Sigmoid colon (tissue), 7 donors: ENCODE measurements around the gene PRUNE2. TPM values are rescaled to one million over a fixed set of nuclear protein-coding genes. Genes with fewer than 3 reads are reported as not detected.
A peak's percentile ranks its signal among the peaks of the same experiment; 100 is the strongest.

Experiments
- DNase-seq: peaks from one replicate; pipeline ENCODE4 v3.0.0-alpha.2; 2019
- H3K27ac ChIP-seq, 4 donors: fragments of 200-600 bp; sonication (generic); one replicate each; pipeline ENCODE4 v1.5.1; 2016 to 2019; ENCODE audit warnings: mild to moderate bottlenecking in 1 of 4
- H3K27me3 ChIP-seq, 3 donors: fragments of 200-600 bp; sonication (generic); one replicate each; pipeline ENCODE4 v1.5.1; 2019; ENCODE audit warnings: mild to moderate bottlenecking in 1 of 3
- H3K36me3 ChIP-seq, 4 donors: fragments of 200-600 bp; sonication (generic); one replicate each; pipeline ENCODE4 v1.5.1; 2016 to 2019
- H3K4me1 ChIP-seq, 4 donors: fragments of 200-600 bp; sonication (generic); one replicate each; pipeline ENCODE4 v1.5.1; 2017 to 2019
- H3K4me3 ChIP-seq, 4 donors: fragments of 200-600 bp; sonication (generic); one replicate each; pipeline ENCODE4 v1.5.1; 2017 to 2019; ENCODE audit warnings: mild to moderate bottlenecking in 2 of 4, moderate library complexity in 1 of 4
- H3K9me3 ChIP-seq, 4 donors: fragments of 200-600 bp in 3 of 4; sonication (generic) in 3 of 4; one replicate each; pipeline versions ENCODE4 v1.5.1 to v1.6.1; 2013 to 2019
- EP300 ChIP-seq, 4 donors: sonication (generic); formaldehyde crosslinking; IDR thresholded peaks; one replicate each; pipeline ENCODE4 v1.6.1; 2017; ENCODE audit warnings: antibody characterized with exemption in 4 of 4
- POLR2A ChIP-seq, 2 donors: fragments of 450-650 bp; IDR thresholded peaks; one replicate each; pipeline ENCODE4 v1.6.1; 2016; ENCODE audit warnings: antibody characterized with exemption in 2 of 2, mild to moderate bottlenecking in 2 of 2, moderate library complexity in 2 of 2
- POLR2AphosphoS5 ChIP-seq, 4 donors: sonication (generic); formaldehyde crosslinking; IDR thresholded peaks; one replicate each; pipeline ENCODE4 v1.6.1; 2017; ENCODE audit warnings: antibody characterized with exemption in 4 of 4
- WGBS, 2 donors: extraction: QIAGEN DNeasy Blood & Tissue Kit; methylation state at CpG; one replicate each; pipeline ENCODE4 v1.1.7; 2013; 5-methylcytosine and 5-hydroxymethylcytosine counted together
- intact Hi-C: fragments of 100-400 bp; cut with DNase I; formaldehyde crosslinking; loops from one replicate; pipeline ENCODE4 v1.15.1; 2023
- polyA plus RNA-seq, 3 donors: library from polyadenylated mRNA; stranded (reverse); fragments of 200-250 nt; gene quantifications; one replicate each; pipeline ENCODE4 v1.2.3, GENCODE V29; 2013
- total RNA-seq, 4 donors: library from RNA; depleted of rRNA; stranded (reverse); fragments of >200 nt; gene quantifications; one replicate each; pipeline ENCODE4 v1.1.0, GENCODE V29; 2016
- TF ChIP-seq, protein P1 (sequence below), 4 experiments: fragments of 450-650 bp in 3 of 4; fragments of 200-600 bp in 1 of 4; IDR thresholded peaks; one replicate each; pipeline ENCODE4 v1.5.1; 2016 to 2019; ENCODE audit warnings: antibody characterized with exemption in 4 of 4, mild to moderate bottlenecking in 3 of 4, moderate library complexity in 2 of 4
- donor health status: healthy with polysubstance abuse.
- donor health status: Bipolar disorder and iron deficiency.
- donor health status: healthy.

PRUNE2 gene
- total and polyA plus RNA-seq, 7 donors, result 7.4 to 536 (median 440) TPM

DNA sequence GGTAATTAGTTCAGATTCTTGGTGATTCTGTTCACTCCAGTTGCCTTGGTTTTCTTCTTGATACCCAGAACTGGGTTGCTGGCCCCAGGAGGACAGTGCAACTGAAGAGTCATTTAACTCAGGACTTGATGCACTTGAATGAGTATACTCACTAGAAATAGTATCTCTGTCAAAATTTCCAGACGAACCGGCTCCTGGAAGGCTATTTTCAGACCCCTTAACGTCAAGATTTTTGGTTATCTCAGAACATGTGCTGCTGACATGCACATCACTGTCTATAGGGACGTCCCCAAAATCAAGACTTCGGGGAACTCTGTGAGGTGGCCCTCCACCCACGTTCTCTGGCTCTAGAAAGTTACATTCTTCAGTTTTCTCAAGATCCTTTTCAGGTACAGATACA, 198.4 kb downstream of the PRUNE2 start:
- Histone ChIP-seq H3K4me3 (no peak overlapping the region), H3K36me3 (peaks cover 7 to 94% (median 23%) of the 10 kb centered on the region in 4 donors), H3K27ac (no peak overlapping the region), H3K4me1 (peaks cover 0 to 14% (median 6%) of the 10 kb centered on the region in 4 donors), H3K27me3 (no peaks in the 10 kb centered on the region), H3K9me3 (no peaks in the 10 kb centered on the region)
- TF ChIP-seq, protein P1, sequence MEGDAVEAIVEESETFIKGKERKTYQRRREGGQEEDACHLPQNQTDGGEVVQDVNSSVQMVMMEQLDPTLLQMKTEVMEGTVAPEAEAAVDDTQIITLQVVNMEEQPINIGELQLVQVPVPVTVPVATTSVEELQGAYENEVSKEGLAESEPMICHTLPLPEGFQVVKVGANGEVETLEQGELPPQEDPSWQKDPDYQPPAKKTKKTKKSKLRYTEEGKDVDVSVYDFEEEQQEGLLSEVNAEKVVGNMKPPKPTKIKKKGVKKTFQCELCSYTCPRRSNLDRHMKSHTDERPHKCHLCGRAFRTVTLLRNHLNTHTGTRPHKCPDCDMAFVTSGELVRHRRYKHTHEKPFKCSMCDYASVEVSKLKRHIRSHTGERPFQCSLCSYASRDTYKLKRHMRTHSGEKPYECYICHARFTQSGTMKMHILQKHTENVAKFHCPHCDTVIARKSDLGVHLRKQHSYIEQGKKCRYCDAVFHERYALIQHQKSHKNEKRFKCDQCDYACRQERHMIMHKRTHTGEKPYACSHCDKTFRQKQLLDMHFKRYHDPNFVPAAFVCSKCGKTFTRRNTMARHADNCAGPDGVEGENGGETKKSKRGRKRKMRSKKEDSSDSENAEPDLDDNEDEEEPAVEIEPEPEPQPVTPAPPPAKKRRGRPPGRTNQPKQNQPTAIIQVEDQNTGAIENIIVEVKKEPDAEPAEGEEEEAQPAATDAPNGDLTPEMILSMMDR (IDR thresholded peaks at IDR 0.05), result no peak
- TF ChIP-seq EP300 (IDR thresholded peaks at IDR 0.05) (no peak), POLR2A (IDR thresholded peaks at IDR 0.05) (no peak), POLR2AphosphoS5 (IDR thresholded peaks at IDR 0.05) (no peak)
- DNase-seq, result no peak
- intact Hi-C loops, result loop anchor here (10.0 kb wide), 1 partner anchor 73 kb away; no protein-coding TSS in a partner anchor
- 78 to 82% methylated on average over 6 of the region's 6 CpGs for WGBS, 2 donors

DNA sequence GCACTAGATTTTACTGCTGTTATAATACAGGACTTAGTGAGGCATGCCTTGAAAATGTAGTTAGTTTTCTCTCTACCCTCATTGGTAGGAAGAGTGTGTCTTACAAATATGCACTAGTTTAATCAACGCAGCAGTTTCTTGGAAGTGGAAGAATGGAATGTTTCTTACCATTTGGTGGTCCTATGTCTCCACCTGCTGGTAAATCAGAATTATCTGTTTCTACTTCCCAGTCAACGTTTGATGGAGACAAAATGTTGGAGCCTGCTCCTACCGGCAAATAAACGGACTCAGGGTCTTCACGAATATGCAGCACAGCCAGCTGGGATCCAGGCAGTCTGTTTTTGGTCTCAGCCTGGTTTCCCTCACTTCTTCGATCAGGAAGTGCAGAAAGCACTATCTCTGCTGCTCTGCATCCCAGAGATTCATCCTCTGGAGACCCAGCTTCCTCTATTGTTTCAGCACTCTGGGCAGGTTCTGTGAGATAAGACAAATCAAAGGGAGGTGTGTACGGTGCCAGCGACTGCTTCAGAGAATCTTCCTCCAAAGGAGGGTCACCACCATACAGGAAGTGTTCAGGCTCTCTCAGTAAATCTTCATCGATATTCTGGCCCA, 201.2 kb downstream of the PRUNE2 start:
- TF ChIP-seq, protein P1 (IDR thresholded peaks at IDR 0.05), result peak; percentile 26 to 67 (median 46)
- TF ChIP-seq POLR2A (IDR thresholded peaks at IDR 0.05), result no peak
- no peak for TF ChIP-seq POLR2AphosphoS5 (IDR thresholded peaks at IDR 0.05)
- no peak for TF ChIP-seq EP300 (IDR thresholded peaks at IDR 0.05)
- Histone ChIP-seq H3K27ac (peak overlapping the region in 1 of 4 donors; percentile 38), H3K27me3 (no peaks in the 10 kb centered on the region), H3K4me1 (peaks cover 0 to 42% (median 25%) of the 10 kb centered on the region in 4 donors), H3K4me3 (no peak overlapping the region), H3K36me3 (peaks cover 7 to 74% (median 13%) of the 10 kb centered on the region in 4 donors), H3K9me3 (no peaks in the 10 kb centered on the region)
- 10 to 13% methylated on average over 9 of the region's 9 CpGs for WGBS, 2 donors
- no peak for DNase-seq
- intact Hi-C loops, result loop anchor here (2.0 to 10.0 kb wide), 3 partner anchors 37 to 258 kb away; no protein-coding TSS in a partner anchor

DNA sequence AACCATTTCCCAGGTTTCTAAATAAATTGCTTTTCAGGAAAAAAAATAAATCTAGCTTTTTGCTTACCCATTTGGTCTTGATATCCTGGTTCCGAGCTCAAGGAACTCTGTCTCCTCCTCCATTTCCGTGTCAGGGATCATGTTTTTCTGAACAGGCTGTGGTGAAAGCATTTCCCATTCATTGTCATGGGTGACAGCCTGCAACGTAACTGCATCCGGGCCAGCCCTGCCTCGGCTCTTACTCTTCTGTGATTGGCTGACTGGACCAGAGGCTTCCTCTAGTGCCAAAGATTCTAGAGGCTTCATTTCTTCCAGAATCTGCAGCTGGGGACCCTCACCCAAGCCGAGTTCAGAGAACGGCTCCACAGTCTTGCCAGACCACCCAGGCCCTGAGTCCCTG, 202.6 kb downstream of the PRUNE2 start:
- peaks cover 0 to 45% (median 26%) of the 10 kb centered on the region in 4 donors for H3K4me1 ChIP-seq
- no peaks in the 10 kb centered on the region for H3K9me3 ChIP-seq
- H3K27ac ChIP-seq, result no peak overlapping the region
- H3K4me3 ChIP-seq, result no peak overlapping the region
- H3K27me3 ChIP-seq, result no peaks in the 10 kb centered on the region
- TF ChIP-seq, protein P1 (IDR thresholded peaks at IDR 0.05), result no peak
- peak in 1 of 4 donors; percentile 2 for TF ChIP-seq POLR2AphosphoS5 (IDR thresholded peaks at IDR 0.05)
- intact Hi-C loops, result loop anchor here (5.0 to 10.0 kb wide), 2 partner anchors 36 to 68 kb away; no protein-coding TSS in a partner anchor
- no peak for DNase-seq
- peaks cover 7 to 72% (median 10%) of the 10 kb centered on the region in 4 donors for H3K36me3 ChIP-seq
- WGBS, 2 donors, result 63 to 77% methylated on average over 7 of the region's 7 CpGs

DNA sequence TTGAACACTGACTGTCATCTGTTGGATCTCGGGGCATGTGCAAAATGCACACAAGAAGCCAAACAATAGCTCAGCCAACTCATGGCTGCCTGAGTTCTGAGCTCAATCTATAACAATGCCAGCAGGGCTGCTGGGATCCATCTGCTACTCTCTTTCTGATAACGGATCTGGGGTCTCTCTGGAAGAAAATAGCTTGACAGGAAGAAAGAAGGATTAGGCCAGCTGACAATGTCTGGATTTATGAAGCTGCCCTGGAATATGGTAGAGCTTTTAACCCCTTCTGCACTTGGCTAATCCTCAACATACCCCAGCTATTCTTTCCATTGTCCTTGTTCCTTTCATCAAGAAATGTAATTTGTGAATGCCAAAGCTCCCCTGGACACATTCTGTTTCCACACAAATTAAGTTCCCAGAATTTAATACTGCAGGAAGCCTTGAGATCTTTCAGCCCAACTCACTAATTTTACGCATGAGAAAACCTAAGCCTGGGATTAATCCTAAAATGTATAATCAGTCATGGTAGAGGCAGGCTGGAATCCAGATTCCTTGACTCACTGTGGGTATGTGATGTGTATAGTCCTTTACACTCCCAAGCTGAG, 204.4 kb downstream of the PRUNE2 start:
- peaks cover 7 to 74% (median 10%) of the 10 kb centered on the region in 4 donors for H3K36me3 ChIP-seq
- H3K4me1 ChIP-seq, result peaks cover 0 to 45% (median 26%) of the 10 kb centered on the region in 4 donors
- DNase-seq, result no peak
- TF ChIP-seq POLR2A (IDR thresholded peaks at IDR 0.05) (no peak), POLR2AphosphoS5 (IDR thresholded peaks at IDR 0.05) (no peak), EP300 (IDR thresholded peaks at IDR 0.05) (no peak)
- TF ChIP-seq, protein P1 (IDR thresholded peaks at IDR 0.05), result no peak
- 74 to 86% methylated on average over 3 of the region's 3 CpGs for WGBS, 2 donors
- no peaks in the 10 kb centered on the region for H3K9me3 ChIP-seq
- peak overlapping the region in 2 of 4 donors; percentile 7 to 27 for H3K27ac ChIP-seq
- intact Hi-C loops, result loop anchor here (5.0 to 10.0 kb wide), 2 partner anchors 34 to 67 kb away; no protein-coding TSS in a partner anchor
- H3K4me3 ChIP-seq, result no peak overlapping the region
- H3K27me3 ChIP-seq, result no peaks in the 10 kb centered on the region
